Stimulated activated CD4-positive, alpha-beta T cell treated with anti-CD3 and anti-CD28 coated beads, Interleukin-15, amount 100 ng/mL, for 48 hours (primary cell): ENCODE data around the gene TMEM132D.
"Not testable (repeated sequence)": the region's sequence is repeated elsewhere in the genome, so short reads cannot be mapped to it uniquely, and the experiment has no call there.

Source experiments
- DNase-seq, 2 donors: peaks; one replicate each; pipeline ENCODE4 v3.0.0-alpha.2; 2020; ENCODE audit warnings: low read depth in 2 of 2

The TMEM132D gene

GRCh38 chr12:129068684-129069083 is 835.1 kb downstream of the TMEM132D start:
- no peak for DNase-seq

- no peak for DNase-seq
These were observed 836.3 kb downstream of the TMEM132D start for GRCh38 chr12:129067491-129067890.

- no peak for DNase-seq
These were observed 839.5 kb downstream of the TMEM132D start for GRCh38 chr12:129064209-129064855.

GRCh38 chr12:129063600-129063999 is 840.2 kb downstream of the TMEM132D start:
- DNase-seq: no peak

GRCh38 chr12:129053232-129053631 is 850.6 kb downstream of the TMEM132D start:
- no peak for DNase-seq

- DNase-seq: no peak
These were observed 851.5 kb downstream of the TMEM132D start for GRCh38 chr12:129052373-129052772.

GRCh38 chr12:129049917-129050316 is 853.9 kb downstream of the TMEM132D start:
- DNase-seq: no peak

- not testable (repeated sequence) for DNase-seq
These were observed 860.5 kb downstream of the TMEM132D start for GRCh38 chr12:129043334-129043733.

- DNase-seq: no peak
These were observed 867.7 kb downstream of the TMEM132D start for GRCh38 chr12:129036135-129036534.

- DNase-seq: no peak
These were observed 869.1 kb downstream of the TMEM132D start for GRCh38 chr12:129034558-129035289.

GRCh38 chr12:129028844-129029243 is 875.0 kb downstream of the TMEM132D start:
- no peak for DNase-seq

- DNase-seq: no peak
These were observed 878.8 kb downstream of the TMEM132D start for GRCh38 chr12:129025055-129025454.
